Kidney (tissue), 14 donors: Measurements from ENCODE around the gene RO60. TPM values are rescaled to one million over a fixed set of nuclear protein-coding genes. Genes with fewer than 3 reads are reported as not detected.

ENCODE experiments used
- DNase-seq, 5 donors: peaks; one replicate each; pipeline ENCODE4 v3.0.0-alpha.2; 2013 to 2020
- FAIRE-seq: peaks from 2 replicates; lab custom pipeline; 2012; peaks lifted over from hg19 to GRCh38; lab: Jason Lieb, UNC
- H3K27ac ChIP-seq, 2 donors: one replicate each; pipeline ENCODE4 v1.7.0; 2013; ENCODE audit warnings: low read depth in 2 of 2, low read length in 2 of 2, inconsistent platforms in 1 of 2
- H3K27me3 ChIP-seq: one replicate; pipeline ENCODE4 v1.7.1; 2013; ENCODE audit warnings: low read length, inconsistent platforms; ENCODE audit not compliant: control insufficient read depth, insufficient read depth
- H3K36me3 ChIP-seq, 3 donors: one replicate each; pipeline versions ENCODE4 v1.7.0 to v1.7.1; 2013; ENCODE audit warnings: low read length in 3 of 3, control low read depth in 1 of 3, inconsistent platforms in 1 of 3; ENCODE audit not compliant: insufficient read depth in 3 of 3, control insufficient read depth in 2 of 3
- H3K4me1 ChIP-seq, 3 donors: one replicate each; pipeline versions ENCODE4 v1.7.0 to v1.7.1; 2013; ENCODE audit warnings: low read length in 3 of 3, inconsistent platforms in 1 of 3, low read depth in 1 of 3; ENCODE audit not compliant: control insufficient read depth in 2 of 3, insufficient read depth in 2 of 3
- H3K4me3 ChIP-seq, 3 donors: one replicate each; pipeline versions ENCODE4 v1.7.0 to v1.8.1; 2013; ENCODE audit warnings: low read length in 3 of 3, control low read depth in 1 of 3, inconsistent platforms in 1 of 3
- H3K9ac ChIP-seq, 3 donors: one replicate each; pipeline versions ENCODE4 v1.7.0 to v1.7.1; 2013; ENCODE audit warnings: low read length in 3 of 3, control low read depth in 1 of 3, inconsistent platforms in 1 of 3
- H3K9me3 ChIP-seq, 3 donors: one replicate each; pipeline versions ENCODE4 v1.7.0 to v1.7.1; 2013; ENCODE audit warnings: low read length in 3 of 3, control low read depth in 1 of 3, inconsistent platforms in 1 of 3; ENCODE audit not compliant: control insufficient read depth in 2 of 3, insufficient read depth in 1 of 3
- CTCF ChIP-seq: IDR thresholded peaks from 3 replicates; pipeline ENCODE4 v1.5.1; 2012; ENCODE audit warnings: mild to moderate bottlenecking, moderate library complexity, borderline replicate concordance; ENCODE audit not compliant: insufficient read depth; ENCODE audit errors: extremely low read depth
- intact Hi-C: fragments of 100-400 bp; cut with DNase I; formaldehyde crosslinking; loops from one replicate; pipeline ENCODE4 v1.11.1; 2022
- polyA plus RNA-seq: library from polyadenylated mRNA; stranded (reverse); fragments of 350-450 nt; fragmentation: Illumina TruSeq; extraction: RNeasy Lipid Tissue Mini Kit (QIAGEN cat#74804); gene quantifications from one replicate; pipeline ENCODE4 v1.2.3, GENCODE V29; 2014; ENCODE audit warnings: low read depth, low replicate concordance; ENCODE audit not compliant: insufficient read depth
- total RNA-seq: library from RNA; stranded (reverse); fragmentation: NEBNext Ultra II Directional; extraction: Animal tissue kit (Norgen Biotek cat#: 25700); gene quantifications from one replicate; pipeline ENCODE4 v1.2.1, GENCODE V29; 2021
- donor health status: control.
- donor health status: control.
- donor health status: control.
- donor health status: control.
- donor health status: control.
- donor health status: DM: yes; HTN: yes; CAD: no.
- donor health status: Normal renal cell carcinoma (clear cell type).

RO60 gene
- total and polyA plus RNA-seq, 2 donors from 2014 or later = 4.8 to 72.0 TPM

DNA sequence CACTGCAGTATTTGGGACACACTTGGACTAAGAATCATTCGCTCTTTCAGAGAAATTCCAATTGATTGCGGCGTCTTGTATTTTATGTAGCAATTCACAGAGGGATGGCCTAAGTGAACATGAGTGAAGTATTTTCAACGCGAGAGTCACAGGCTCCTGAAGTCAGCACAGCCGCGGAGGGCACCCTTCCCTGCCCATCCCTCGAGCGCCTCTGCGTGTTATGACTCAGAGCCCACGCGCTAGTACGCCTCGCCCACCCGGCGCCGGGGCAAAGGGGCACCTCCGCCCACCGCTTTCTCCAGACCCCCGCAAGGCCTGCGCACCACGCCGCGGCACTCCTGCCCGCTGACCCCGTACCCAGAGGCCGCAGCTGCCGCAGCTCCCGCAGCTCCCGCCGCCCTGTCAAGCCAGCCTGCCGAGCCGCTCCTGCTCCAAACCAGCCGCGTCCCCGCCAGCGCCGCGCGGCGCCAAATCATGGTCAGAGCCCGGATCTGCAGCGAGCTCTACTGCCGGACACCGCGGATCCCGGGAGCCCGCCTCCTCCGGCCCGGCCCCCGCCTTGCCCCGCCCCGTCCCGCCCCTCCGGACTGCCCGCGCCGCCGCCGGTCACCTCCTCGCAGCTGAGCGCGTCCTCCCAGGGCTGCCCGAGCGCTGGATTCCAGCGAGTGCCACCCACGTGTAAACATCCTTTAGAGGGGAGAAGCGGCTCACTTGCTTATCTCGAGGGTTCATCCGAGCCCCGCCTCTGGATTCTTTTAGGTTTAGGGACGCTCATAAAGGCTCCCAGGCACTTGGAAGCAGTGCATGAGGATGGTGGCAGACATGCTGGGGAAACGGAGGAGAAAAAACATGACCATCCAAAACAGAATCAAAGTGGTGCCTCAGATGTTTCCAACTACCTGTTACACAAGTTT is 45.8 kb downstream of the RO60 start, which contains the start of gene GLRX2:
TSS of gene GLRX2 (minus strand) at position 508 of the 914 bp plus-strand sequence. CDS start at position 476, 32 bp downstream.
- TF ChIP-seq CTCF = no peak
- FAIRE-seq = no peak
- H3K9ac ChIP-seq = peak within 1 kb of the TSS; percentile 54 to 98 (median 98)
- no peaks in the 10 kb centered on the region for H3K9me3 ChIP-seq
- peaks cover 0 to 4% (median 2%) of the 10 kb centered on the region in 3 donors for H3K36me3 ChIP-seq
- peak within 1 kb of the TSS; percentile 93 for H3K27ac ChIP-seq
- peaks cover 0 to 10% (median 8%) of the 10 kb centered on the region in 3 donors for H3K4me1 ChIP-seq
- peak; percentile 87 to 95 (median 93) for DNase-seq
- no peaks in the 10 kb centered on the region for H3K27me3 ChIP-seq
- intact Hi-C loops = no loop called here
- peak within 1 kb of the TSS; percentile 68 to 99 (median 92) for H3K4me3 ChIP-seq

- Histone ChIP-seq H3K4me3 (peak overlapping the region; percentile 68 to 99 (median 84)), H3K36me3 (no peaks in the 10 kb centered on the region), H3K27me3 (no peaks in the 10 kb centered on the region), H3K27ac (peak overlapping the region; percentile 93), H3K4me1 (peaks cover 0 to 10% (median 8%) of the 10 kb centered on the region in 3 donors), H3K9me3 (no peaks in the 10 kb centered on the region), H3K9ac (peak overlapping the region; percentile 44 to 72 (median 68))
- intact Hi-C loops = no loop called here
- FAIRE-seq = no peak
- DNase-seq = no peak
- no peak for TF ChIP-seq CTCF
These were observed 46.4 kb downstream of the RO60 start for GRCh38 chr1:193105821-193106177.

GRCh38 chr1:193108471-193108870 is 49.1 kb downstream of the RO60 start:
- peaks cover 0 to 8% (median 7%) of the 10 kb centered on the region in 3 donors for H3K4me1 ChIP-seq
- DNase-seq (no peak), FAIRE-seq (no peak)
- TF ChIP-seq CTCF = no peak
- no peak overlapping the region for H3K27ac ChIP-seq
- no peak overlapping the region for H3K9ac ChIP-seq
- H3K36me3 ChIP-seq = no peaks in the 10 kb centered on the region
- no peaks in the 10 kb centered on the region for H3K27me3 ChIP-seq
- intact Hi-C loops = no loop called here
- H3K9me3 ChIP-seq = no peaks in the 10 kb centered on the region
- no peak overlapping the region for H3K4me3 ChIP-seq

Other genes starting within 250 kb of the RO60 start
- gene UCHL5, start 252 bp upstream of the RO60 start, total RNA-seq = 26.4 TPM
- gene UCHL5, start 252 bp upstream of the RO60 start, polyA plus RNA-seq = 15.2 TPM
- gene GLRX2, start 45.8 kb downstream of the RO60 start, total RNA-seq = 15.6 TPM
- gene GLRX2, start 45.8 kb downstream of the RO60 start, polyA plus RNA-seq = 25.3 TPM
- gene CDC73, start 62.4 kb downstream of the RO60 start, total RNA-seq = 73.1 TPM
- gene CDC73, start 62.4 kb downstream of the RO60 start, polyA plus RNA-seq = 11.4 TPM
- gene B3GALT2, start 127.0 kb downstream of the RO60 start, total RNA-seq = 0.25 TPM
- gene B3GALT2, start 127.0 kb downstream of the RO60 start, polyA plus RNA-seq = 2.2 TPM